ENCODE measurements around the gene CAMK1D. TPM values are rescaled to one million over a fixed set of nuclear protein-coding genes. Genes with fewer than 3 reads are reported as not detected.
"Not testable (repeated sequence)": the region's sequence is repeated elsewhere in the genome, so short reads cannot be mapped to it uniquely, and the experiment has no call there.

CAMK1D gene
- total RNA-seq, 1 experiment from 2014 or later, result 3.9 TPM

GRCh38 chr10:12742771-12743170 is 393.4 kb downstream of the CAMK1D start:
- DNase-seq (ENCODE audit: low read depth), result no peak

GRCh38 chr10:12743466-12743865 is 394.1 kb downstream of the CAMK1D start:
- not testable (repeated sequence) for DNase-seq (ENCODE audit: low read depth)

- no peak for DNase-seq (ENCODE audit: low read depth)
Observed at GRCh38 chr10:12743941-12744340, 394.6 kb downstream of the CAMK1D start.

- no peak for DNase-seq (ENCODE audit: low read depth)
Observed at GRCh38 chr10:12748186-12748585, 398.8 kb downstream of the CAMK1D start.

GRCh38 chr10:12749760-12750478 is 400.6 kb downstream of the CAMK1D start:
- DNase-seq (ENCODE audit: low read depth), result no peak

- DNase-seq (ENCODE audit: low read depth), result no peak
Observed at GRCh38 chr10:12750526-12751201, 401.3 kb downstream of the CAMK1D start.

- no peak for DNase-seq (ENCODE audit: low read depth)
Observed at GRCh38 chr10:12755075-12755474, 405.7 kb downstream of the CAMK1D start.

GRCh38 chr10:12757351-12757750 is 408.0 kb downstream of the CAMK1D start:
- no peak for DNase-seq (ENCODE audit: low read depth)

GRCh38 chr10:12758271-12758670 is 408.9 kb downstream of the CAMK1D start:
- DNase-seq (ENCODE audit: low read depth), result no peak

GRCh38 chr10:12766223-12766622 is 416.9 kb downstream of the CAMK1D start:
- no peak for DNase-seq (ENCODE audit: low read depth)

- DNase-seq (ENCODE audit: low read depth), result peak; percentile 74
Observed at GRCh38 chr10:12768156-12769100, 419.1 kb downstream of the CAMK1D start.

- no peak for DNase-seq (ENCODE audit: low read depth)
Observed at GRCh38 chr10:12769323-12770044, 420.1 kb downstream of the CAMK1D start.

GRCh38 chr10:12771981-12772760 is 422.8 kb downstream of the CAMK1D start:
- DNase-seq (ENCODE audit: low read depth), result no peak

- no peak for DNase-seq (ENCODE audit: low read depth)
Observed at GRCh38 chr10:12772797-12773587, 423.6 kb downstream of the CAMK1D start.

- no peak for DNase-seq (ENCODE audit: low read depth)
Observed at GRCh38 chr10:12774204-12774894, 425.0 kb downstream of the CAMK1D start.

GRCh38 chr10:12777840-12778585 is 428.7 kb downstream of the CAMK1D start:
- no peak for DNase-seq (ENCODE audit: low read depth)

GRCh38 chr10:12780634-12781601 is 431.6 kb downstream of the CAMK1D start:
- no peak for DNase-seq (ENCODE audit: low read depth)

Data from HT1080 (cell line).